ENCODE data around the gene CNTN4.

- TF ChIP-seq CTCF (IDR thresholded peaks at IDR 0.05; ENCODE audit: low read depth, low read length) = no peak
- no peak for TF ChIP-seq EZH2phosphoT487 (IDR thresholded peaks at IDR 0.05; ENCODE audit: low read depth)
Observed at GRCh38 chr3:2250783-2251182, 152.1 kb downstream of the CNTN4 start.

Data from OCI-LY3 (cell line).